K562 (cell line): ENCODE measurements around the gene NACC1. TPM values are rescaled to one million over a fixed set of nuclear protein-coding genes. Genes with fewer than 3 reads are reported as not detected.

ENCODE experiments used
- ADNP ChIP-seq: fragments of 200-800 bp; sonication (Bioruptor generic); IDR thresholded peaks from 2 replicates; pipeline ENCODE4 v1.6.1; 2016; ENCODE audit warnings: missing genetic modification characterization, missing compliant biosample characterization
- EGR1 ChIP-seq: fragments of 450-650 bp; conservative IDR thresholded peaks from 2 replicates; pipeline ENCODE4 v1.6.1; 2017; ENCODE audit warnings: mild to moderate bottlenecking
- ERF ChIP-seq: fragments of 450-650 bp; formaldehyde crosslinking; IDR thresholded peaks from 2 replicates; pipeline ENCODE4 v1.4.0; 2020; ENCODE audit warnings: mild to moderate bottlenecking, mixed read lengths
- HNRNPL ChIP-seq: fragments of 200-400 bp; formaldehyde crosslinking; IDR thresholded peaks from 2 replicates; pipeline ENCODE4 v1.6.1; 2017; ENCODE audit warnings: low read depth, mild to moderate bottlenecking, low read length
- L3MBTL2 ChIP-seq: fragments of 450-650 bp; IDR thresholded peaks from 2 replicates; pipeline ENCODE4 v1.6.1; 2016; ENCODE audit warnings: mild to moderate bottlenecking, moderate library complexity
- MNT ChIP-seq, 2 experiments: fragments of 450-650 bp; conservative IDR thresholded peaks; 2 replicates each; pipeline ENCODE4 v1.6.1; 2017; ENCODE audit warnings: mild to moderate bottlenecking in 2 of 2, moderate library complexity in 2 of 2
- NBN ChIP-seq: fragments of 450-650 bp; IDR thresholded peaks from 2 replicates; pipeline ENCODE4 v1.6.1; 2016; ENCODE audit warnings: low read depth, mild to moderate bottlenecking
- OTX1 ChIP-seq: fragments of 450-650 bp; formaldehyde crosslinking; IDR thresholded peaks from 2 replicates; pipeline ENCODE4 v1.4.0; 2022; ENCODE audit warnings: mild to moderate bottlenecking
- PML ChIP-seq: IDR thresholded peaks from 2 replicates; pipeline ENCODE4 v1.6.1; 2012; ENCODE audit warnings: low read length, inconsistent platforms
- POLR2G ChIP-seq: fragments of 200-400 bp; formaldehyde crosslinking; IDR thresholded peaks from 2 replicates; pipeline ENCODE4 v1.6.1; 2017; ENCODE audit warnings: low read depth, mild to moderate bottlenecking, antibody characterized with exemption, low read length, moderate library complexity
- SFPQ ChIP-seq: fragments of 200-400 bp; formaldehyde crosslinking; IDR thresholded peaks from 2 replicates; pipeline ENCODE4 v1.6.1; 2017; ENCODE audit warnings: mild to moderate bottlenecking, low read depth, low read length, moderate library complexity
- TCF7 ChIP-seq: sonication (generic); IDR thresholded peaks from 2 replicates; pipeline ENCODE4 v1.6.1; 2016; ENCODE audit warnings: antibody characterized with exemption, borderline replicate concordance
- ZBED1 ChIP-seq: IDR thresholded peaks from 2 replicates; pipeline ENCODE4 v1.6.1; 2014
- ZBTB1 ChIP-seq: sonication (generic); formaldehyde crosslinking; IDR thresholded peaks from 2 replicates; pipeline ENCODE4 v1.8.1; 2023; ENCODE audit warnings: missing genetic modification reagents, low read depth, mild to moderate bottlenecking, borderline replicate concordance
- ZBTB2 ChIP-seq: fragments of 450-650 bp; IDR thresholded peaks from 2 replicates; pipeline ENCODE4 v1.6.1; 2016; ENCODE audit warnings: antibody characterized with exemption
- ZFP91 ChIP-seq: sonication (generic); formaldehyde crosslinking; IDR thresholded peaks from 2 replicates; pipeline ENCODE4 v1.8.0; 2022; ENCODE audit warnings: mild to moderate bottlenecking, missing genetic modification reagents
- ZNF511 ChIP-seq: sonication (generic); formaldehyde crosslinking; IDR thresholded peaks from 2 replicates; pipeline ENCODE4 v1.8.0; 2022; ENCODE audit warnings: mild to moderate bottlenecking, missing genetic modification reagents
- ZNF584 ChIP-seq: fragments of 200-800 bp; sonication (Bioruptor generic); IDR thresholded peaks from 2 replicates; pipeline ENCODE4 v1.6.1; 2016; ENCODE audit warnings: low read depth, mild to moderate bottlenecking, missing genetic modification characterization, missing compliant biosample characterization
- ZNF639 ChIP-seq, 2 experiments: fragments of 200-800 bp in 1 of 2; sonication (Bioruptor generic) in 1 of 2; sonication (generic) in 1 of 2; formaldehyde crosslinking in 1 of 2; IDR thresholded peaks in 1 of 2; conservative IDR thresholded peaks in 1 of 2; 2 replicates each; pipeline versions ENCODE4 v1.5.0 to v1.6.1; 2016 to 2020; ENCODE audit warnings: missing compliant biosample characterization in 1 of 2, missing genetic modification characterization in 1 of 2, missing genetic modification reagents in 1 of 2
- polyA plus RNA-seq, 8 experiments: library from polyadenylated mRNA; depleted of rRNA in 4 of 8; stranded (reverse) in 5 of 8; unstranded in 3 of 8; fragments of >200 nt; fragmentation: Nextera tagmentation in 2 of 8; fragmentation: Illumina TruSeq in 1 of 8; extraction: Ambion mirVana in 2 of 8; extraction: Trizol in 1 of 8; gene quantifications; 2 replicates each; pipeline versions ENCODE4 v1.2.1 to v1.2.3, GENCODE V29; 2011 to 2014; ENCODE audit warnings: inconsistent platforms in 1 of 8, missing spikeins in 1 of 8
- total RNA-seq, 7 experiments: library from RNA; depleted of rRNA in 6 of 7; stranded (reverse); fragments of >200 nt in 6 of 7; fragmentation: Illumina TruSeq in 2 of 7; extraction: Trizol in 2 of 7; gene quantifications; 2 replicates each; pipeline versions ENCODE4 v1.2.1 to v1.2.3, GENCODE V29; 2011 to 2021; ENCODE audit warnings: low replicate concordance in 1 of 7

NACC1 gene
- total and polyA plus RNA-seq, 9 of the 15 experiments (the other 6 are each of a cell fraction or from before 2014, with no cell fraction given) = 0.04 to 96.6 (median 25.8) TPM

GRCh38 chr19:13117772-13118423, at the start of gene NACC1 (continued):
- peak; percentile 31 to 70; a peak in 3 of 4 replicates for TF ChIP-seq MNT (conservative IDR thresholded peaks at IDR 0.05)
- 0 out of 2 replicates have a peak, but pooled peaks have one; percentile 64 for TF ChIP-seq TCF7
- TF ChIP-seq SFPQ = no peak
- TF ChIP-seq ZBED1 = no peak
- no peak for TF ChIP-seq ERF (CRISPR knock-in tag)
- no peak for TF ChIP-seq ZFP91 (CRISPR knock-in tag)
- TF ChIP-seq EGR1 = peak; percentile 37; the same call in 1 of the 2 replicates
- TF ChIP-seq L3MBTL2 = no peak; the same call in 1 of the 2 replicates
- no peak for TF ChIP-seq ZBTB1 (CRISPR knock-in tag)
- no peak for TF ChIP-seq ZNF511 (CRISPR knock-in tag)
- no peak for TF ChIP-seq ZNF584 (CRISPR knock-in tag)
- TF ChIP-seq NBN = peak; percentile 73; the same call in 1 of the 2 replicates
- TF ChIP-seq ZBTB2 = no peak
- TF ChIP-seq OTX1 (CRISPR knock-in tag) = no peak
- TF ChIP-seq PML = no peak
- TF ChIP-seq POLR2G = peak; percentile 69
- 0 out of 4 replicates have a peak, but pooled peaks of 1 of the 2 experiments have one; percentile 45 for TF ChIP-seq ZNF639 (CRISPR knock-in tag; conservative IDR thresholded peaks at IDR 0.05 in 1 of 2, IDR thresholded peaks at IDR 0.05 in 1 of 2)
- TF ChIP-seq HNRNPL = no peak
- peak; percentile 62 for TF ChIP-seq ADNP (tag)
